GM12878 (cell line): ENCODE data around the gene TSHZ3.

Experiments used
- CBFB ChIP-seq: IDR thresholded peaks from 2 replicates; pipeline ENCODE4 v1.6.1; 2016; ENCODE audit warnings: antibody characterized with exemption, low read depth
- CBX5 ChIP-seq: sonication (generic); IDR thresholded peaks from 2 replicates; pipeline ENCODE4 v1.6.1; 2016; ENCODE audit warnings: low read depth, moderate library complexity, mild to moderate bottlenecking, inconsistent platforms
- HDAC6 ChIP-seq: fragments of 200-600 bp; sonication (generic); IDR thresholded peaks from one replicate; pipeline ENCODE4 v1.8.0; 2017; ENCODE audit warnings: antibody characterized with exemption; ENCODE audit not compliant: unreplicated experiment
- NR2C2 ChIP-seq: IDR thresholded peaks from 2 replicates; pipeline ENCODE4 v1.6.1; 2011; ENCODE audit warnings: borderline replicate concordance, low read depth; ENCODE audit not compliant: control insufficient read depth, insufficient read length
- TCF12 ChIP-seq: IDR thresholded peaks from 2 replicates; pipeline ENCODE4 v1.6.1; 2011; ENCODE audit warnings: low read depth, mild to moderate bottlenecking, low read length

GRCh38 chr19:31391518-31391917, 42.3 kb upstream of the TSHZ3 start:
- TF ChIP-seq NR2C2 (no peak), CBX5 (no peak), TCF12 (no peak), HDAC6 (no peak), CBFB (no peak)
